Right lung (tissue), 5 donors: ENCODE data around the gene FCHO1. TPM values are rescaled to one million over a fixed set of nuclear protein-coding genes. Genes with fewer than 3 reads are reported as not detected.

Source experiments
- DNase-seq, 2 donors: peaks; one replicate each; pipeline ENCODE4 v3.0.0-alpha.2; 2013
- polyA plus RNA-seq, 5 donors: library from polyadenylated mRNA; unstranded; fragments of 120-200 nt; gene quantifications; one replicate each; pipeline versions ENCODE4 v1.2.1 to v1.2.3, GENCODE V29; 2013; ENCODE audit warnings: inconsistent platforms in 1 of 5, low replicate concordance in 1 of 5; ENCODE audit not compliant: insufficient read length in 5 of 5, insufficient read depth in 1 of 5

Gene FCHO1
- polyA plus RNA-seq, 5 donors = 0.46 to 1.3 (median 1.2) TPM

DNA sequence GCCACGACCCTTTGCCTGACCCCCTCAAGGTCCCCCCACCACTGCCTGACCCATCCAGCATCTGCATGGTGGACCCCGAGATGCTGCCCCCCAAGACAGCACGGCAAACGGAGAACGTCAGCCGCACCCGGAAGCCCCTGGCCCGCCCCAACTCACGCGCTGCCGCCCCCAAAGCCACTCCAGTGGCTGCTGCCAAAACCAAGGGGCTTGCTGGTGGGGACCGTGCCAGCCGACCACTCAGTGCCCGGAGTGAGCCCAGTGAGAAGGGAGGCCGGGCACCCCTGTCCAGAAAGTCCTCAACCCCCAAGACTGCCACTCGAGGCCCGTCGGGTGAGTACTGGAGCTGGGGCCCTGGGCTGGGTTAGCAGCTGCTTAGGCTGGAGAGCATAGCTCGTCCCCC is 23.4 kb upstream of the FCHO1 start:
- DNase-seq = no peak

DNA sequence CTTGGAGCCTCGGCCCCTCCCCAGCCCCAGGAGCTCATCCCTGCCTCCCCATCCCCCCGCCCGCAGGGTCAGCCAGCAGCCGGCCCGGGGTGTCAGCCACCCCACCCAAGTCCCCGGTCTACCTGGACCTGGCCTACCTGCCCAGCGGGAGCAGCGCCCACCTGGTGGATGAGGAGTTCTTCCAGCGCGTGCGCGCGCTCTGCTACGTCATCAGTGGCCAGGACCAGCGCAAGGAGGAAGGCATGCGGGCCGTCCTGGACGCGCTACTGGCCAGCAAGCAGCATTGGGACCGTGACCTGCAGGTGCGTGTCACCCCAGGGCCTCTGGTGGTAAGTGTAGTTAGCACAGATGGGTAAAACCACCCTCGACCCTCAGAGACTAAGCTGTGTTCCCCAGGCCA is 18.1 kb upstream of the FCHO1 start:
- DNase-seq = no peak

GRCh38 chr19:17734146-17734545 is 17.1 kb upstream of the FCHO1 start:
- DNase-seq = no peak

- DNase-seq = no peak
Observed at GRCh38 chr19:17735410-17735809, 15.9 kb upstream of the FCHO1 start.

DNA sequence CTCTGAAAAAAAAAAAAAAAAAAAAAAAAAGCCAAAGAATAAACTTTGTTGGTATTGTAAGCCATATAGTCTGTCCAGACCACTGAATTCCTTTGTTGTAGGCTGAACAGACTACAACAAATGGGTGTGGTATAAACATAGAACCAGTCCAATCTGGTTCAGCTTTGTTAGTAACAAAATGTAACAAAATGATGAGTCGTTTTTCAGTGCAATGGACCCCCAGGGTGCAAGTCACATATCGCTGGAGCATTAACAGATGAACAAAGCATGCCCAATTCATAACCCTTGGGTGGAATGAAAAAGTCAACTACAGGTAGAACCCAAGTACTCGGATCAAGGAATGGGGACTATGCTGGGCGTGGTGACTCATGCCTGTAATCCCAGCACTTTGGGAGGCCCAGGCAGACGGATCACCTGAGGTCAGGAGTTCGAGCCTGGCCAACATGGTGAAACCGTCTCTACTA is 13.6 kb upstream of the FCHO1 start:
- no peak for DNase-seq

DNA sequence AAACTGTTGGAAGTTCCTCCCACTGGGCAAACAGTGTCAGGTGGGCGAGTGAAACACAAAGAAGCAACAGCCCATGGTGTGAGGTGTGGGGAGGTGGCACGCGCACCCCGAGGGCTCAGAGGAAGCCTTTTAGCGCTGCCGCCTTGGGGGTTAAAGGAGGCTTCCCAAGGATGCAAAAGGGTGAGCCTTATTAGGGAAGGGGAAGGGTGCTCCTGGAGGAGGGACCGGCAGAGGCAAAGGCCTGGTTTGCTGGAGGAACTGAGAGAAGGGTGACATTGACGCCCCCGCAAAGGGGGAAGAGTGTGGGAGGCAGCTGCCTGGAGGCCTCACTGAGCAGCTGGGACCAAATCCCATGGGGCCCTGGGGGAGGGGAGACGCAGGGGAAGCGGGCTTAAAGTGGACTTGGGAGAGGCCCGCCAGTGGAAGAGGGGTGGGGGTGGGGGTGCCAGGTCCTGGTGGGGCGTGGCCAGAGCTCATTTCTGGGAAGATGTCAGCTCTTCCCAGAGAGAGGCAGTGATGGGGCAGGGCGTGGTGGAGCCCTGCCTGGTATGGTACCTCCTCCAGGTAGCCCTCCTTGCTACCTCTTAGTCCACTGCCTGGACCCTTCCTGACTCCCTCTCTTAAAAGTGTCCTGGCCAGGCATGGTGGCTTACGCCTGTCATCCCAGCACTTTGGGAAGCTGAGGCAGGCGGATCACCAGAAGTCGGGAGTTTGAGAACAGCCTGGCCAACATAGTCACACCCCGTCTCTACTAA is 12.0 kb upstream of the FCHO1 start:
- DNase-seq = no peak

DNA sequence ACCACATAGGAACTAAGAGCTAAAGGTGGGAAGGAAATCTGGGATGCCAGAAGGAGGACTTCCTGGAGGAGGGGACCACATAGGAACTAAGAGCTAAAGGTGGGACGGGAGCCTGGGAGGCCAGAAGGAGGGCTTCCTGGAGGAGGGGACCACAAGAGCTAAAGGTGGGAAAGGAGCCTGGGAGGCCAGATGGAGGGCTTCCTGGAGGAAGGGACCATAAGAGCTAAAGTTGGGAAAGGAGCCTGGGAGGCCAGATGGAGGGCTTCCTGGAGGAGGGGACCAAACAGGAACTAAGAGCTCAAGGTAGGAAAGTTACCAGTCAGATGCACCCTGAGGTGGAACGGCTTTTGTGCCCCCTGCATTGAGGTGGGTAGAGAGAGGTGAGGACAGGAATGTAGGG is 9.8 kb upstream of the FCHO1 start:
- no peak for DNase-seq

DNA sequence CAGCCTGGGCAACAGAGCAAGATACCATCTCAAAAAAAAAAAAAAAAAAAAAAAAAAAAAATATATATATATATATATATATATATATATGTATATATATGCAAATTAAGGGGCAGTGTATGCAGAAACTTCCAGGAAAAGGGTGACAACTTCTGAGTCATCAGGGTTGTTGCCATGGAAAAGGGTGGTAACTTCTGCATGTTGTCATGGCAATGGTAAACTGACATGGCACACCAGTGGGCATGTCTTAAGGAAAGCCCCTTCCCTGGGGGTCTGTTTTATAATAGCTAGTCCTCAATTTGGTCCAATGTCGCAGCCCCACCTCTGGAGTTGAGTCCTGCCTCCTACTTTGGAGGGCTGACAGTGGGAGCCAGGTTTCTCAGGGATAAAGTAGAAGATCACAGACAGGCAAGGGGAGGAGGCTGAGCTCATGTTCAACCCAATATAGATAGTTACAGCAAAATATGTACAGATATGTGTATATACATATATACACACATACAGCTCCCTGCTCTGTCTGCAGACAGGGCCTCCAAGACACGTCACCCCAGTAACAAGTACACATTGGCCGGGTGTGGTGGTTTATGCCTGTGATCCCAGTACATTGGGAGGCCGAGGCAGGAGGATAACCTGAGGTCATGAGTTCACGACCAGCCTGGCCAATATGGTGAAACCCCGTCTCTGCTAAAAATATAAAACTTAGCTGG is 7.2 kb upstream of the FCHO1 start:
- DNase-seq = no peak

GRCh38 chr19:17747205-17748098 is 3.8 kb upstream of the FCHO1 start:
- peak; percentile 72 to 74 for DNase-seq

- no peak for DNase-seq
Observed at GRCh38 chr19:17748884-17749638, 2.2 kb upstream of the FCHO1 start.

GRCh38 chr19:17749912-17750317 is 1.4 kb upstream of the FCHO1 start:
- DNase-seq = no peak

GRCh38 chr19:17751912-17752273 is 616 bp downstream of the FCHO1 start:
- no peak for DNase-seq

- DNase-seq = no peak
Observed at GRCh38 chr19:17752865-17753639, 1.8 kb downstream of the FCHO1 start.

GRCh38 chr19:17753976-17754375 is 2.7 kb downstream of the FCHO1 start:
- no peak for DNase-seq

DNA sequence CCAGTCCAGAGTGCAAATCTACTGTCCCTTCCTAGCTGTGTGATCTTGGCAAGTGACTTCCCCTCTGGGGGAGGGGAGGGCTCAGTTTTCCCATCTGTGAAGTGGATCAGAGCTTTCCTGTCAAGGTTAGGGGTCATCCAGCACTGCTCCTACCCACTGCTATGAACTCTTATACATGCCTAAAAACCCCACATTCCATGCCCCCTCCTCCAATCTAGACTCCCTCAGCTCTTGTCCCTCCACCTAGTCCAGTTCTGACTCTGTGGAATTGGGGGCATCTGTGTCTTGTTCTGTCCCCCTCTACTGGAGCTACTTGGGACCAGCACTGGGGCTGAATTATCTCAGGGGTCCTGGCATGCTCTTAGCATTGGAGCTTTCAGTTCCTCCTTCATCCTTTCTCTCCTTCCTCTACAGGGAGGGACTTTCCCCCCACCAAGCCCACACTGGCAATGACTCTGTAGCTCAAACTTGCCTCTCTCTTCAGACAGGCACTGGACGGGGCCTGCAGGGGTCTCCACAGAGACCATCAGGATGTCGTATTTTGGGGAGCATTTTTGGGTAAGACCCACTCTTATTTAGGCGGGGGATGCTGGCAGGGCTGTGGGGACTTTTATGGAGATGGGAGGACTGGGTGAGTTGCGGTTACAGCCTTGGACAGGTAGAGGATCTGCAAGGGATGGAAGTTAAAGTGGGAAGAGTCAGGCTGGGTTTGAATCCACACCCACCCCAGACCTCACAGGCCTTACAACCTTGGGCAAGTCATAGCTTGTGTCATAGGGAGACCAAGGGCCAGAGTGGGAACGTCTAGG is 3.6 kb downstream of the FCHO1 start:
- no peak for DNase-seq

DNA sequence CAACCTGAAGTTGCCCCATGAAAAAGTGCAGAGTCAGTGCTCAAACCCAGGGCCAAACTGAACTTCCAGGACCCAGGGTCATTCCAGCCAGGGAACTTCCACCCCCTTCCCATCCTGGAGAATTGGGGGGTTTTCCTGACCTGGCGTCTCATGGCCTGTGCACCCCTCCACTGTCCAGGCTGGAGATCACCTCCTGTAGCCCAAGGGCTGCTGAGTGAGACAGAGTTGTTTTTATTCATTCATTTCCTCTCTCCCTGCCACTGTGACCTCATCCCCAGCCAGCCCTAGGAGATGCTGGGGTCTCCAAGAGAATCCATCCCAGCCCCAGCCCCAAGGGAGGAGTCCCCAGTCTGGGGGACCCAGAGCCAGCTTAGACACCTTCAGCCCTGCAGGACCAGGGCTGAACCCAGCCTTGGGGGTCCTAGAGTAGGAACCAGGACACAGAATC is 4.2 kb downstream of the FCHO1 start:
- no peak for DNase-seq

DNA sequence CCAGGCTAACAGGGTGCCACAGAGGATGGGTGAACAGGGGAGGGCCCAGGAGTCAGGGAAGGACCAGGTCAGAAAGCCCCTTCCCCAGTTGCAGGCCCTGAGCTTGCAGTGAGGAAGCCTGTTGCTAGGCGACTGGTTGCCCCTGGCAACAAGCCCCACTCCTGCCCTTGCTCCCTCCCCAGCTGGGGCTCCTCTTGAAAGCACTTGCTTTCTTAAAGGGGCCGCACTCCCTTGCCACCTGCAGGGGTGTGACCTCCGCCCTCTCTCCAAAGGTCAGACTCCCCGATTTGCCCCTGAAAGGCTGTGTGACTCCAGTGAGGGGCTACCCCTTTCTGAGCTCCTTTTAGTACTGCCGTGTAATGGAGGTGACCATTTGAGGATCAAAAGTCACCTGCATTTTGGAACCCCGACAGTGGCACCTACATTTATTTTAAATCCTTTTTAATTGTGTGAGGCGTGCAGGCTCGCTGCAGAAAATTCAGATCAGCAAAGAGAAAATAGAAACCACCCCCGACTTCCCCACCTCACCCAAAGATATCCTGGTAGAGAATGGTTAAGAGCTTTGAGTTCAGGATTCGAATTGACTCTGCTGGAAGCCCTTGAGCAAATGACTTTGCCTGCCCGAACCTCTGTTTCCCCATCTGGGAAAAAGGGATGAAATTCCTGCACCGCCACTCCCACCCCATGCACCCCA is 4.8 kb downstream of the FCHO1 start:
- DNase-seq = no peak

- DNase-seq = no peak
Observed at GRCh38 chr19:17757125-17757524, 5.8 kb downstream of the FCHO1 start.

DNA sequence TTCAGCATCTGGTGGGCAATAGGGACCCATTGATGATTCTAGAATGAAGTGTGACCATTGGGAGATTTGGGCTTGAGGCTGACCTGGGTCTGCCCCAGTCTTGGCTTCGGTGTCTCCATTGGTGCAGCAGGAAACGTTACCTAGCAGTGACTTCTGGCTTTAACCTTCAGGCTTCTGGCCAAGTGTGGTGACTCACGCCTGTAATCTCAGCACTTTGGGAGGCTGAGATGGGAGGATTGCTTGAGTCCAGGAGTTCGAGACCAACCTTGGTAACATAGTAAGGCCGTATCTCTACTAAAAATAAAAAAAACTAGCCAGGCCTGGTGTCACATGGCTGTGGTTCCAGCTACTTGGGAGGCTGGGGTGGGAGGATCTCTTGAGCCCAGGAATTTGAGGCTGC is 7.2 kb downstream of the FCHO1 start:
- DNase-seq = no peak
